Keratinocyte (primary cell): ENCODE results near the gene SIK2.

ENCODE experiments used
- EZH2 ChIP-seq: IDR thresholded peaks from one replicate; pipeline ENCODE4 v1.6.1; 2012; ENCODE audit warnings: inconsistent platforms, mild to moderate bottlenecking, low read length, moderate library complexity
- TF ChIP-seq, protein P1 (sequence below), 3 experiments: IDR thresholded peaks in 1 of 3; conservative IDR thresholded peaks in 1 of 3; optimal IDR thresholded peaks in 1 of 3; 2 replicates in 2 of 3; 3 replicates in 1 of 3; pipeline versions ENCODE3 to v1.5.1; 2011; ENCODE audit warnings: low read length in 3 of 3, mild to moderate bottlenecking in 3 of 3, moderate library complexity in 2 of 3, control low read depth in 1 of 3, inconsistent platforms in 1 of 3; ENCODE audit not compliant: insufficient read depth in 2 of 3; ENCODE audit errors: extremely low read depth in 1 of 3

DNA sequence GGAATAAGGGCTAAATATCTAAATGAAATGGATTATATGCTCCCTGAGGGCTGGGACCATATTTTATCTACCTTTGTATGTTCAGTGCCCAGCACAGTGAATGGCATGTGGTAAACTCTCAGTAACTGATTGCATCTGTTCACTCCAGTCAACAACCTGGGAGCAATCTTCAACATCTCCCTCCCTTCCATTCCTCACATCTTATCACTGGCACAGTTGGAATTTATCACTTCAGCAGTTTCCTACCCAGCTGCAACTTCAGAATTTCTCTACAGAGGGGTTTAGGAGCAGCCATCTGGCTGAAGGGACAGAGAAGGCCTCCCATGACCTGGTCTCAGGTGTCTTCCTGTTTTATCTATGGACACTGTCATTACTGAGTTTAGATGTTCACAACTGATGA lies 9.8 kb upstream of the SIK2 start:
- TF ChIP-seq, protein P1, sequence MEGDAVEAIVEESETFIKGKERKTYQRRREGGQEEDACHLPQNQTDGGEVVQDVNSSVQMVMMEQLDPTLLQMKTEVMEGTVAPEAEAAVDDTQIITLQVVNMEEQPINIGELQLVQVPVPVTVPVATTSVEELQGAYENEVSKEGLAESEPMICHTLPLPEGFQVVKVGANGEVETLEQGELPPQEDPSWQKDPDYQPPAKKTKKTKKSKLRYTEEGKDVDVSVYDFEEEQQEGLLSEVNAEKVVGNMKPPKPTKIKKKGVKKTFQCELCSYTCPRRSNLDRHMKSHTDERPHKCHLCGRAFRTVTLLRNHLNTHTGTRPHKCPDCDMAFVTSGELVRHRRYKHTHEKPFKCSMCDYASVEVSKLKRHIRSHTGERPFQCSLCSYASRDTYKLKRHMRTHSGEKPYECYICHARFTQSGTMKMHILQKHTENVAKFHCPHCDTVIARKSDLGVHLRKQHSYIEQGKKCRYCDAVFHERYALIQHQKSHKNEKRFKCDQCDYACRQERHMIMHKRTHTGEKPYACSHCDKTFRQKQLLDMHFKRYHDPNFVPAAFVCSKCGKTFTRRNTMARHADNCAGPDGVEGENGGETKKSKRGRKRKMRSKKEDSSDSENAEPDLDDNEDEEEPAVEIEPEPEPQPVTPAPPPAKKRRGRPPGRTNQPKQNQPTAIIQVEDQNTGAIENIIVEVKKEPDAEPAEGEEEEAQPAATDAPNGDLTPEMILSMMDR (optimal IDR thresholded peaks at IDR 0.05 in 1 of 3, IDR thresholded peaks at IDR 0.05 in 1 of 3, conservative IDR thresholded peaks at IDR 0.05 in 1 of 3; ENCODE audit: extremely low read depth in 1 of 3, insufficient read depth in 2 of 3, low read length in 3 of 3) = no peak
- no peak for TF ChIP-seq EZH2
